Measurements from ENCODE around the gene SMIM33. TPM values are rescaled to one million over a fixed set of nuclear protein-coding genes. Genes with fewer than 3 reads are reported as not detected.
"Not testable (repeated sequence)": the region's sequence is repeated elsewhere in the genome, so short reads cannot be mapped to it uniquely, and the experiment has no call there.

The SMIM33 gene
- total RNA-seq, 2 experiments from 2014 or later: 0.14 to 0.37 TPM

GRCh38 chr5:139474890-139475791 is 4.3 kb downstream of the SMIM33 start:
- intact Hi-C loops (cut with micrococcal nuclease): loop anchor here (2.0 to 5.0 kb wide), 2 partner anchors 36 to 37 kb away; partner anchors contain the start of gene DNAJC18
- CTCF ChIA-PET: interaction anchor here (1.2 kb wide), 1 partner anchor 53 kb away, joined by 3 read pairs; no protein-coding TSS in a partner anchor
- peaks cover 44% of the 10 kb centered on the region for H3K36me3 Mint-ChIP-seq (ENCODE audit: low read depth)
- H3K27ac Mint-ChIP-seq: peak overlapping the region; percentile 84
- peak; percentile 41 for DNase-seq
- H3K9me3 Mint-ChIP-seq: no peaks in the 10 kb centered on the region
- H3K4me3 Mint-ChIP-seq: peak overlapping the region; percentile 35
- H3K4me1 Mint-ChIP-seq (ENCODE audit: low read depth): peaks cover 83% of the 10 kb centered on the region
- H3K27me3 Mint-ChIP-seq (ENCODE audit: low read depth): no peaks in the 10 kb centered on the region

GRCh38 chr5:139475865-139476617 is 5.2 kb downstream of the SMIM33 start:
- Mint-ChIP-seq H3K36me3 (ENCODE audit: low read depth) (peaks cover 53% of the 10 kb centered on the region), H3K4me1 (ENCODE audit: low read depth) (peaks cover 83% of the 10 kb centered on the region), H3K27me3 (ENCODE audit: low read depth) (no peaks in the 10 kb centered on the region), H3K27ac (peak overlapping the region; percentile 84), H3K4me3 (no peak overlapping the region), H3K9me3 (no peaks in the 10 kb centered on the region)
- intact Hi-C loops (cut with micrococcal nuclease): loop anchor here (2.0 kb wide), 1 partner anchor 37 kb away; the partner anchor contains the start of gene DNAJC18
- CTCF ChIA-PET: no interaction called here
- no peak for DNase-seq

- Mint-ChIP-seq H3K36me3 (ENCODE audit: low read depth) (peaks cover 58% of the 10 kb centered on the region), H3K4me1 (ENCODE audit: low read depth) (peaks cover 65% of the 10 kb centered on the region), H3K27ac (peak overlapping the region; percentile 66), H3K4me3 (peak overlapping the region; percentile 39)
- DNase-seq; H3K9me3 Mint-ChIP-seq; H3K27me3 Mint-ChIP-seq (ENCODE audit: low read depth); intact Hi-C loops (cut with micrococcal nuclease): not testable (repeated sequence)
- CTCF ChIA-PET: interaction anchor here (1.2 to 2.5 kb wide), 3 partner anchors 35 to 58 kb away, joined by 3 to 20 read pairs (median 6); no protein-coding TSS in a partner anchor
Measured at GRCh38 chr5:139478657-139479423, 8.0 kb downstream of the SMIM33 start.

- peaks cover 62% of the 10 kb centered on the region for H3K4me1 Mint-ChIP-seq (ENCODE audit: low read depth)
- H3K27me3 Mint-ChIP-seq (ENCODE audit: low read depth); DNase-seq; H3K4me3 Mint-ChIP-seq; intact Hi-C loops (cut with micrococcal nuclease); H3K27ac Mint-ChIP-seq; H3K9me3 Mint-ChIP-seq: not testable (repeated sequence)
- H3K36me3 Mint-ChIP-seq (ENCODE audit: low read depth): peaks cover 55% of the 10 kb centered on the region
- CTCF ChIA-PET: interaction anchor here (0.9 to 2.5 kb wide), 3 partner anchors 34 to 59 kb away, joined by 3 to 20 read pairs (median 6); no protein-coding TSS in a partner anchor
Measured at GRCh38 chr5:139479729-139480128, 8.9 kb downstream of the SMIM33 start.

GRCh38 chr5:139481122-139481533 is 10.3 kb downstream of the SMIM33 start:
- intact Hi-C loops (cut with micrococcal nuclease): loop anchor here (1.0 kb wide), 2 partner anchors 9 to 32 kb away; no protein-coding TSS in a partner anchor
- Mint-ChIP-seq H3K4me3 (peak overlapping the region; percentile 100), H3K27me3 (ENCODE audit: low read depth) (no peaks in the 10 kb centered on the region), H3K27ac (peak overlapping the region; percentile 100), H3K4me1 (ENCODE audit: low read depth) (peaks cover 53% of the 10 kb centered on the region), H3K36me3 (ENCODE audit: low read depth) (peaks cover 42% of the 10 kb centered on the region), H3K9me3 (no peaks in the 10 kb centered on the region)
- peak; percentile 74 for DNase-seq
- CTCF ChIA-PET: interaction anchor here (0.8 to 3.5 kb wide), 15 partner anchors 7 to 193 kb away, joined by 3 to 37 read pairs (median 3); partner anchors contain the start of genes DNAJC18, SMIM33 and UBE2D2

- Mint-ChIP-seq H3K27ac (peak overlapping the region; percentile 100), H3K4me1 (ENCODE audit: low read depth) (peaks cover 50% of the 10 kb centered on the region), H3K4me3 (peak overlapping the region; percentile 100), H3K36me3 (ENCODE audit: low read depth) (peaks cover 41% of the 10 kb centered on the region), H3K27me3 (ENCODE audit: low read depth) (no peaks in the 10 kb centered on the region), H3K9me3 (no peaks in the 10 kb centered on the region)
- peak; percentile 52 for DNase-seq
- intact Hi-C loops (cut with micrococcal nuclease): loop anchor here (1.0 kb wide), 7 partner anchors 9 to 67 kb away; partner anchors contain the start of gene DNAJC18
- CTCF ChIA-PET: interaction anchor here (0.8 to 3.5 kb wide), 18 partner anchors 8 to 192 kb away, joined by 3 to 37 read pairs (median 4); partner anchors contain the start of genes DNAJC18 and UBE2D2
Measured at GRCh38 chr5:139481580-139482049, 10.8 kb downstream of the SMIM33 start.

- Mint-ChIP-seq H3K27ac (peak within 1 kb of the TSS; percentile 100), H3K27me3 (ENCODE audit: low read depth) (no peaks in the 10 kb centered on the region), H3K4me3 (peak within 1 kb of the TSS; percentile 100), H3K4me1 (ENCODE audit: low read depth) (peaks cover 46% of the 10 kb centered on the region), H3K9me3 (no peaks in the 10 kb centered on the region), H3K36me3 (ENCODE audit: low read depth) (peaks cover 36% of the 10 kb centered on the region)
- CTCF ChIA-PET: interaction anchor here (0.6 to 3.5 kb wide), 16 partner anchors 9 to 80 kb away, joined by 3 to 37 read pairs (median 6); partner anchors contain the start of genes DNAJC18 and UBE2D2
- peak; percentile 90 for DNase-seq
- intact Hi-C loops (cut with micrococcal nuclease): loop anchor here (1.0 kb wide), 5 partner anchors 23 to 68 kb away; partner anchors contain the start of gene DNAJC18
Measured at GRCh38 chr5:139482050-139482889, 11.5 kb downstream of the SMIM33 start, which contains the start of gene STING1. Gene STING1 (minus strand): TSS chr5:139482758. CDS start chr5:139481704, 1,054 bp downstream.

- Mint-ChIP-seq H3K4me1 (ENCODE audit: low read depth) (peaks cover 44% of the 10 kb centered on the region), H3K27ac (peak overlapping the region; percentile 100), H3K4me3 (peak overlapping the region; percentile 100), H3K36me3 (ENCODE audit: low read depth) (peaks cover 33% of the 10 kb centered on the region)
- not testable (repeated sequence) for H3K27me3 Mint-ChIP-seq (ENCODE audit: low read depth); DNase-seq; H3K9me3 Mint-ChIP-seq
- intact Hi-C loops (cut with micrococcal nuclease): loop anchor here (1.0 kb wide), 5 partner anchors 24 to 69 kb away; partner anchors contain the start of gene DNAJC18
- CTCF ChIA-PET: interaction anchor here (0.6 to 3.5 kb wide), 12 partner anchors 11 to 80 kb away, joined by 3 to 37 read pairs (median 6); no protein-coding TSS in a partner anchor
Measured at GRCh38 chr5:139482890-139483208, 12.0 kb downstream of the SMIM33 start.

GRCh38 chr5:139486201-139486600 is 15.4 kb downstream of the SMIM33 start:
- Mint-ChIP-seq H3K4me3 (no peak overlapping the region), H3K27me3 (ENCODE audit: low read depth) (no peaks in the 10 kb centered on the region), H3K9me3 (no peaks in the 10 kb centered on the region), H3K4me1 (ENCODE audit: low read depth) (peaks cover 25% of the 10 kb centered on the region), H3K27ac (no peak overlapping the region), H3K36me3 (ENCODE audit: low read depth) (peaks cover 6% of the 10 kb centered on the region)
- intact Hi-C loops (cut with micrococcal nuclease): no loop called here
- CTCF ChIA-PET: interaction anchor here (0.9 kb wide), 1 partner anchor 26 kb away, joined by 4 read pairs; no protein-coding TSS in a partner anchor
- DNase-seq: no peak

GRCh38 chr5:139488260-139488659 is 17.5 kb downstream of the SMIM33 start:
- H3K36me3 Mint-ChIP-seq (ENCODE audit: low read depth): no peaks in the 10 kb centered on the region
- peaks cover 27% of the 10 kb centered on the region for H3K4me1 Mint-ChIP-seq (ENCODE audit: low read depth)
- no peaks in the 10 kb centered on the region for H3K27me3 Mint-ChIP-seq (ENCODE audit: low read depth)
- no peaks in the 10 kb centered on the region for H3K9me3 Mint-ChIP-seq
- H3K27ac Mint-ChIP-seq: no peak overlapping the region
- no peak for DNase-seq
- intact Hi-C loops (cut with micrococcal nuclease): no loop called here
- CTCF ChIA-PET: interaction anchor here (0.6 kb wide), 2 partner anchors 29 to 38 kb away, joined by 3 read pairs; no protein-coding TSS in a partner anchor
- no peak overlapping the region for H3K4me3 Mint-ChIP-seq
